PC-9 (cell line): Measurements from ENCODE around the gene ARL4A. TPM values are rescaled to one million over a fixed set of nuclear protein-coding genes. Genes with fewer than 3 reads are reported as not detected.
"Not testable (repeated sequence)": the region's sequence is repeated elsewhere in the genome, so short reads cannot be mapped to it uniquely, and the experiment has no call there.

Source experiments
- BruUV-seq: library from RNA; stranded (reverse); fragments of 400-500 nt; replicated peaks from 2 replicates; lab custom pipeline; 2021; lab: Mats Ljungman, UMichigan
- CTCF ChIA-PET: fragments of 300-600 bp; sonication (Branson Sonifier 250); formaldehyde crosslinking; loops from one replicate; lab custom pipeline; 2022; ENCODE audit warnings: antibody characterized with exemption; lab: Charles Lee
- POLR2A ChIA-PET: fragments of 300-600 bp; sonication (Branson Sonifier 250); formaldehyde crosslinking; loops from one replicate; lab custom pipeline; 2022; ENCODE audit warnings: antibody characterized with exemption; ENCODE audit not compliant: unreplicated experiment; lab: Charles Lee
- DNase-seq, 2 experiments: peaks; one replicate each; pipeline versions ENCODE4 v3.0.0 to v3.0.0-alpha.2; 2015 to 2022; ENCODE audit warnings: mixed read lengths in 1 of 2
- H2AFZ ChIP-seq: fragments of 200-600 bp; sonication (generic); 2 replicates; pipeline ENCODE4 v1.8.1; 2017; ENCODE audit warnings: antibody characterized with exemption
- H3F3A ChIP-seq: fragments of 200-600 bp; sonication (generic); 2 replicates; pipeline ENCODE4 v1.8.1; 2017; ENCODE audit warnings: antibody characterized with exemption, mild to moderate bottlenecking, low read depth; ENCODE audit not compliant: insufficient read depth
- H3K27ac ChIP-seq: fragments of 200-600 bp; sonication (generic); 2 replicates; pipeline ENCODE4 v1.6.1; 2016; ENCODE audit warnings: mixed run types
- H3K27me3 ChIP-seq: fragments of 200-600 bp; sonication (generic); 2 replicates; pipeline ENCODE4 v1.6.1; 2016; ENCODE audit warnings: low read depth, mixed run types; ENCODE audit not compliant: insufficient read depth
- H3K36me3 ChIP-seq: fragments of 200-600 bp; sonication (generic); 2 replicates; pipeline ENCODE4 v1.6.1; 2016; ENCODE audit warnings: low read depth, mixed run types
- H3K4me1 ChIP-seq: fragments of 200-600 bp; sonication (generic); replicated peaks from 2 replicates; pipeline ENCODE4 v1.6.1; 2016; ENCODE audit warnings: mixed run types; ENCODE audit not compliant: insufficient read depth
- H3K4me2 ChIP-seq: fragments of 200-600 bp; sonication (generic); 2 replicates; pipeline ENCODE4 v1.6.1; 2017; ENCODE audit warnings: mixed run types
- H3K4me3 ChIP-seq: fragments of 200-600 bp; sonication (generic); 2 replicates; pipeline ENCODE4 v1.6.1; 2016; ENCODE audit warnings: mixed run types
- H3K79me2 ChIP-seq: fragments of 200-600 bp; sonication (generic); 2 replicates; pipeline ENCODE4 v1.6.1; 2017; ENCODE audit warnings: low read depth, mixed run types
- H3K9me2 ChIP-seq: fragments of 200-600 bp; sonication (generic); 2 replicates; pipeline ENCODE4 v1.8.1; 2017; ENCODE audit warnings: mild to moderate bottlenecking; ENCODE audit not compliant: insufficient read depth
- H3K9me3 ChIP-seq: fragments of 200-600 bp; sonication (generic); 2 replicates; pipeline ENCODE4 v1.8.1; 2016; ENCODE audit warnings: low read depth; ENCODE audit not compliant: insufficient read depth
- H4K20me1 ChIP-seq: fragments of 200-600 bp; sonication (generic); 2 replicates; pipeline ENCODE4 v1.8.1; 2017; ENCODE audit not compliant: insufficient read depth
- EZH2 ChIP-seq: fragments of 200-600 bp; sonication (generic); IDR thresholded peaks from 2 replicates; pipeline ENCODE4 v1.8.0; 2017; ENCODE audit warnings: antibody characterized with exemption, low read depth
- intact Hi-C: fragments of 100-400 bp; cut with micrococcal nuclease; formaldehyde crosslinking; loops from one replicate; pipeline ENCODE4 v1.10.0; 2022; ENCODE audit not compliant: unreplicated experiment
- total RNA-seq: library from RNA; stranded (reverse); gene quantifications from 2 replicates; pipeline ENCODE4 v1.2.3, GENCODE V29; 2021
- TF ChIP-seq, protein P1 (sequence below): fragments of 200-600 bp; sonication (generic); conservative IDR thresholded peaks from 2 replicates; pipeline ENCODE4 v1.6.1; 2017; ENCODE audit warnings: mixed run types, antibody characterized with exemption, mild to moderate bottlenecking, moderate library complexity

The ARL4A gene
- total RNA-seq, 1 experiment from 2014 or later = 17.9 TPM

- TF ChIP-seq, protein P1, sequence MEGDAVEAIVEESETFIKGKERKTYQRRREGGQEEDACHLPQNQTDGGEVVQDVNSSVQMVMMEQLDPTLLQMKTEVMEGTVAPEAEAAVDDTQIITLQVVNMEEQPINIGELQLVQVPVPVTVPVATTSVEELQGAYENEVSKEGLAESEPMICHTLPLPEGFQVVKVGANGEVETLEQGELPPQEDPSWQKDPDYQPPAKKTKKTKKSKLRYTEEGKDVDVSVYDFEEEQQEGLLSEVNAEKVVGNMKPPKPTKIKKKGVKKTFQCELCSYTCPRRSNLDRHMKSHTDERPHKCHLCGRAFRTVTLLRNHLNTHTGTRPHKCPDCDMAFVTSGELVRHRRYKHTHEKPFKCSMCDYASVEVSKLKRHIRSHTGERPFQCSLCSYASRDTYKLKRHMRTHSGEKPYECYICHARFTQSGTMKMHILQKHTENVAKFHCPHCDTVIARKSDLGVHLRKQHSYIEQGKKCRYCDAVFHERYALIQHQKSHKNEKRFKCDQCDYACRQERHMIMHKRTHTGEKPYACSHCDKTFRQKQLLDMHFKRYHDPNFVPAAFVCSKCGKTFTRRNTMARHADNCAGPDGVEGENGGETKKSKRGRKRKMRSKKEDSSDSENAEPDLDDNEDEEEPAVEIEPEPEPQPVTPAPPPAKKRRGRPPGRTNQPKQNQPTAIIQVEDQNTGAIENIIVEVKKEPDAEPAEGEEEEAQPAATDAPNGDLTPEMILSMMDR = no peak
- no peak for TF ChIP-seq EZH2
- ChIA-PET CTCF (interaction anchor here (0.6 to 1.8 kb wide), 11 partner anchors 18 to 572 kb away, joined by 3 to 14 read pairs (median 4); no protein-coding TSS in a partner anchor), POLR2A (interaction anchor here (0.5 to 1.3 kb wide), 10 partner anchors 23 to 1444 kb away, joined by 3 to 8 read pairs (median 4); no protein-coding TSS in a partner anchor)
- Histone ChIP-seq H3K4me3 (peak overlapping the region; percentile 77), H3K36me3 (no peaks in the 10 kb centered on the region), H3K27me3 (no peaks in the 10 kb centered on the region), H3K4me2 (peak overlapping the region; percentile 99), H3K79me2 (peaks cover 17% of the 10 kb centered on the region), H3K9me3 (no peaks in the 10 kb centered on the region), H2AFZ (peak overlapping the region; percentile 98), H3K4me1 (peaks cover 15% of the 10 kb centered on the region; the same call in 1 of the 2 replicates), H3F3A (peaks cover 17% of the 10 kb centered on the region), H4K20me1 (no peaks in the 10 kb centered on the region; the same call in 1 of the 2 replicates), H3K9me2 (no peaks in the 10 kb centered on the region), H3K27ac (peak overlapping the region; percentile 38)
- intact Hi-C loops = loop anchor here (1.0 to 5.0 kb wide), 11 partner anchors 19 to 576 kb away; no protein-coding TSS in a partner anchor
- DNase-seq = no peak
- no TSS peak for BruUV-seq
Measured at GRCh38 chr7:12687718-12688171, 312 bp downstream of the ARL4A start.

DNA sequence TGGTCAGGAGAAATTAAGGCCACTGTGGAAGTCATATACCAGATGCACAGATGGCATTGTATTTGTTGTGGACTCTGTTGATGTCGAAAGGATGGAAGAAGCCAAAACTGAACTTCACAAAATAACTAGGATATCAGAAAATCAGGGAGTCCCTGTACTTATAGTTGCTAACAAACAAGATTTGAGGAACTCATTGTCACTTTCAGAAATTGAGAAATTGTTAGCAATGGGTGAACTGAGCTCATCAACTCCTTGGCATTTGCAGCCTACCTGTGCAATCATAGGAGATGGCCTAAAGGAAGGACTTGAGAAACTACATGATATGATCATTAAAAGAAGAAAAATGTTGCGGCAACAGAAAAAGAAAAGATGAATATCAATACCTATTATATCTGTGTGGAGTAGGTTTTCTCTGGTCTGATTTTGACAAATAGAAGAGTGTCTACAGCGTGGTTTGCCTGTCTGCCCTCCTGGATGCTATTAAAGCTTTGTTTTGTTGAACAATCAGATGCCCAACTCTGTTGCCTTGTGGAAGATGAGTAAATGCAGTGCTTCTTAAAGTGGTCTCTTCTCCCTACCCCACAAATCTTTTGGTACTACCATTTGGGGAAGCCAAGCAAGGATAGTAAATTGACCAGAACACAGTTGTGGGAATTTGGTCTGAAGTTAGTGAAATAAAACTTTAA, 1.2 kb downstream of the ARL4A start:
- intact Hi-C loops = loop anchor here (5.0 kb wide), 2 partner anchors 209 to 489 kb away; no protein-coding TSS in a partner anchor
- peaks cover 17% of the 10 kb centered on the region for H3K79me2 ChIP-seq

DNA sequence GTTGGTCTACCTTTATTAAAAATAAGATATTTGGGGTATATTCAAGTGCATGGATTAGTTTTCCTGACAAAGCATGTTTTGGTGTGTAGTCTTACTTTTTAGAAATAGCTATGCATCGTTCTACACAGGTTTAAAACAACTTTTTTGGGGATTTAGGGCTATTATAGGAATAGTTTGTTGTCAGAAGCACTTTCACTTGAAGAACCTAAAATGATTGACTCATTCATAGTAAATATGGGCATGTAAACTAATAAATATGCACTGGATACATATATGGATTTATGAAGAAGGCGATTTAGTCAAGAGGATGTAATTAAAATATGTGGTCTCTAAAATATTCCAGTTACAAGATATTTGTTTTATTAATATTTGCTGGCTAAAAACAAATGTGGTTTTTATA, 2.0 kb downstream of the ARL4A start:
- no peak overlapping the region for H2AFZ ChIP-seq
- no peaks in the 10 kb centered on the region for H3K9me3 ChIP-seq
- H3K4me1 ChIP-seq = peaks cover 21% of the 10 kb centered on the region
- BruUV-seq = no TSS peak
- no peaks in the 10 kb centered on the region for H3K9me2 ChIP-seq
- no peak overlapping the region for H3K4me3 ChIP-seq
- H3K36me3 ChIP-seq = no peaks in the 10 kb centered on the region
- ChIA-PET CTCF (interaction anchor here (0.6 kb wide), 3 partner anchors 17 to 570 kb away, joined by 3 to 4 read pairs (median 3); no protein-coding TSS in a partner anchor), POLR2A (no interaction called here)
- H4K20me1 ChIP-seq = no peaks in the 10 kb centered on the region; the same call in 1 of the 2 replicates
- no peak for DNase-seq
- no peak overlapping the region for H3K4me2 ChIP-seq
- no peak for TF ChIP-seq EZH2
- TF ChIP-seq, protein P1 = no peak
- H3K27ac ChIP-seq = no peak overlapping the region
- H3K27me3 ChIP-seq = no peaks in the 10 kb centered on the region
- peaks cover 17% of the 10 kb centered on the region for H3K79me2 ChIP-seq
- intact Hi-C loops = loop anchor here (5.0 kb wide), 2 partner anchors 208 to 488 kb away; no protein-coding TSS in a partner anchor
- H3F3A ChIP-seq = peaks cover 17% of the 10 kb centered on the region

More for the DNA sequence above, 1.2 kb downstream of the ARL4A start:
- H3K36me3 ChIP-seq, H2AFZ ChIP-seq, H3K9me2 ChIP-seq, DNase-seq, H4K20me1 ChIP-seq, H3K4me3 ChIP-seq, H3K27me3 ChIP-seq, H3K27ac ChIP-seq, POLR2A ChIA-PET, H3K9me3 ChIP-seq, BruUV-seq: not testable (repeated sequence)
- CTCF ChIA-PET = interaction anchor here (0.6 kb wide), 1 partner anchor 18 kb away, joined by 4 read pairs; no protein-coding TSS in a partner anchor
- peaks cover 15% of the 10 kb centered on the region; the same call in 1 of the 2 replicates for H3K4me1 ChIP-seq
- peak overlapping the region; percentile 99 for H3K4me2 ChIP-seq
- peaks cover 17% of the 10 kb centered on the region for H3F3A ChIP-seq
